ENCODE measurements around the gene RPN1. TPM values are rescaled to one million over a fixed set of nuclear protein-coding genes. Genes with fewer than 3 reads are reported as not detected.
"Not testable (repeated sequence)": the region's sequence is repeated elsewhere in the genome, so short reads cannot be mapped to it uniquely, and the experiment has no call there.

RPN1 gene
- total RNA-seq, 1 donor from 2014 or later = 150 TPM

DNA sequence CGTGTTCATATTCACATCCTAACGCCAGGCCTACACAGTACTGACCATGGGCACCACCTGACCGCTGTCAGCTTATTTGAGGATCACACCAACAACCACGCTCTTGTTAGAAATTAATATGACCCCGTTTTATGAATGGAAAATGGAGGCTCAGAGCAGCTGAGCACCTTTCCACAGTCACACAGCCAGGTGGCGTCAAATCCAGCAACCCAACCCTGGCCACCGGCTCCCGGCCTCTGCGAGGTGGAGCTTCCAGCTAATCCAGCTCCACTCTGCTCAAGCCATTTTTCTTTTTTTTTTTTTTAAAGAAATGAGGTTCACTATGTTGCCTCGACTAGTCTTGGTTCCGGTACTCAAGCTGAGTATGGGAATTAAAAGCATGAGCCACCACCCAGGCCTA is 41.3 kb downstream of the RPN1 start:
- DNase-seq = no peak

GRCh38 chr3:128607710-128608048 is 42.9 kb downstream of the RPN1 start:
- no peak for DNase-seq

DNA sequence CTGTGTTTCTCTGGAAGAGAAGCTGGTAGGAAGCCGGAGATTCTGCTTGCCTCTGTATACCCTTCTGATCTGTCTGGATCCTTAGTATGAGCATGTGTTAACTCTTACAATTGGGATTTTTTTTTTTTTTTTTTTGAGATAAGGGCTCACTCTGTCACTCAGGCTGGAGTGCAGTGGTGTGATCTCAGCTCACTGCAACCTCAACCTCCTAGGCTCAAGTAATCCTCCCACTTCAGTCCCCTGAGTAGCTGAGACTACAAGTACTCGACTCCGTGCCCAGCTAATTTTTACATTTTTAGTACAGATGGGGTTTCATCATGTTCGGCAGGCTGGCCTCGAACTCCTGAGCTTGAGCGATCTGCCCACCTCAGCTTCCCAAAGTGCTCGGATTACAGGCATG is 44.5 kb downstream of the RPN1 start:
- no peak for DNase-seq

DNA sequence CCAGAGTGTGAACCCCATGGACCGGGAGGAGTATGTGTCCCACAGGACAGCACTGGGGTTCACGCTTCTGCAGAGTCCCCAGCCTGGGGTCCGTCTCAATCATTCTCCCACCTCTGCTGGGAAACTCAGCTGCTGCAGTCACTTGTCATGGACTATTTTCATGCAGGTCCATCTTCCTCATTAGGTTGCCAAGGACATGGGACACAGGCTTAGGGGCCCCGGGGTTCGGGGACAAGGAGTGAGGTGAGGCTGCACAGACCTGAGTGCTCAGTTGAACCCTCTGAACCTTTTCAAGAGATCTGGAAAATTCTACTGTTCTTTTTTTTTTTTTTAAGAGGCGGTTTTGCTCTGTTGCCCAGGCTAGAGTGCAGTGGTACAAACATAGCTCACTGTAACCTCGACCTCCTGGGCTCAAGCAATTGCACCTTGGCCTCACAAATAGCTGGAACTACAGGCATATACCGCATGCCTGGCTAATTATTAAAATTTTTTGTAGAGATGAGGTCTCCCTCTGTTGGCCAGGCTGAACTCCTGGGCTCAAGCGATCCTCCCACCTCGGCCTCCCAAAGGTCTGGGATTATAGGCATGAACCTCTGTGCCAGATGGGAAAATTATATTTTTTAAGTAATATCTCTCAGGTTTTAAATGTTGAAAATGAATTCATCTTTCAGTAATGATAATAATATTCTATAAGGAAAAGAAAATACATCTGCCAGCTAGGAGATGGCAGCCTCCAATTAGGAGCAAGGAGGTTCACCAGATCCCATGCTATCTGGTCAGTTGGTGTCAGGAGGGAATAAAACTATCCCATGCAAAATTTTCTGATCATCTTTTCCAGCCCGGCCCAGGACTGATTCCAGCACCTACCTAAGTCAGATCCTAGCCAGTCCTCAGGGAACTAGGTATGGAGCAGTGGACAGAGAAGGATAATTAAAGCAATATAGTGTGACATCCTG is 45.2 kb downstream of the RPN1 start:
- DNase-seq = no peak

- no peak for DNase-seq
Measured at GRCh38 chr3:128603811-128604775, 46.5 kb downstream of the RPN1 start.

DNA sequence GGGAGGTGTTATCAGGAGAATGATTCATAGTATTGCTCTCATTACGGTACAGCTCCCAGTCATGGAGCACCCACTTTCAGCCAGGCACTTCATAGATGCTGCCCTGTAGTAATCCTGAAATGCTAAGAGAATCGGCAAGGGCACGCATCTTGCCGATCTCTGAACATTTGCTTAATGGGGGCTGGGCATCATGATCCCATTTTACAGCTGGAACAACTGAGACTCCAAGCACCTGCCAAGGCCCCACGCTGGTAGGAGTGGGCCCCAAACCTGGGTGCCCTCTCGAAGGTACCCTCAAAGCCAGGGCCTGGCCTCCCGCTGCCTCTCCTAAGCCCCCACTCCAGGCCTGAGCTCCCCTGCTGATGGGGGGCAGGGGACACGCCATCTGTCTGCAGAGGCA is 47.3 kb downstream of the RPN1 start:
- no peak for DNase-seq

DNA sequence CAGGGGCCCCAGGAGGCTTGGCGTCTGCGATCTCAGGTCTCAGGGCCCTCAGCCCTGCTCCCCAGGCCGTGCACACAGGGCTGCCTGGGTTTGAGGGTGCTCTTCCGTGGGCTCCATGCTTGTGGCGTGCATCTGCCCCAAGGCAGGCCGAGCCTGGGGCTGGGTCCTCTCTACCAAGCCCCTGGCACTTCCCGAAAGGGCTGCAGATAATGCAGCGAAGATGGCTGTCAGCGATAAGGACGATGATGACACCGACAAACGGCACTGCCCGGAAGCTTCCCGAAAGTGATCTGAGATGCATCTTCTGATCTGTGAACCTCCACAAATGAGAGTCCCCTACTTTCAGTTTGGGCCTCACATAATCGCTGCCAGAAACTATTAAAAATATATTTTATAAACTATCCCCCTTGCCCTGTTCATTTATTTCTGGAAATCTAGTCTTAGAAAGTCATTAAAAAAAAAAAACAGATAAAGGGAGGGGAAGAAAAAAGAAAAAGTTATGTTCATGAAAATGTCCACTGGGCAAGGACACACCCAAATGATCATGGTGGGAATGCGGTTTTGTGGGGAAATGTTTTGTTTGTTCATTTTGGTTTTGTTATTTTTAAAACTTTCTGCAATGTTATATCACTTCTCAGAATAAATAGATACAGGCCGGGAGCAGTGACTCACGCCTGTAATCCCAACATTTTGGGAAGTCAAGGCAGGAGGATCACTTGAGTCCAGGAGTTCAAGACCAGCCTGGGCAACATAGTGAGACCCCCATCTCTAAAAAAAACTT is 51.5 kb downstream of the RPN1 start:
- no peak for DNase-seq

DNA sequence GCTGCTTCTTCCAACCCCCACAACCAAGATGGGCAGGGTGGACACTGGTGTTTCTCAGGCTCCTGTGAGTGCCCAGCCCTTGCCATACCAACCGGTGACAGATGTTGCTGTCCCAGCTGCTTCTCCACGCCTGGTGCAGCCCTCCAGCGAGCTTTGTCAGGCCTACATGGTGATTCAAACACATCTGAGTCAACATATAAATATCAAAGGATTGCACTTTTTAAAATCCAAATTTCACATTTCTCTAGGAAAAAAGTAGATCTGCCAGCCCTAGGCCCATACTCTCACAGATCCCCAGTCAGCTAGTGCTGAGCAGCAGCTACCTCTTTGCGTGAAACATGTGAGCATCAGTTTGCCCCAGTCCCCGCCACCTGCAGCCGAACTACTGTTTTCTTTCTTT is 52.7 kb downstream of the RPN1 start:
- DNase-seq = no peak

DNA sequence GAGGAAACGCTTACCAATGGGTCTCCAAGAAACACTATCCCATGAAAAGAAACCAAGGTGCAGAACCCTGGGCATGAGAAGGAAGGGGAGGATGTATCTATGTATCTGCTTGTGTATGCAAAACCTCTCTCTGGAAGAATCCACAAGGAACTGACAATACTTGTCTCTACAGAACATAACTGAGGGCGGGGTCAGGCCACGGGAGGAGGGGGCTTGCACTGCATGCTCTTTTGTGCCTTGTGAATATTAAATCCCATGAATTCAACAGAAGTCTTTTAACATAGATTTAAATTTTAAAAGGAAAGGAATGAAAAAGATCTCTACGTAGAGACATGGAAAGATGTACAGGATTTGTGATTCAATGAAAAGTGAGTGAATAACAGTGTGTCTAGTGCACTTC is 57.8 kb downstream of the RPN1 start:
- no peak for DNase-seq

DNA sequence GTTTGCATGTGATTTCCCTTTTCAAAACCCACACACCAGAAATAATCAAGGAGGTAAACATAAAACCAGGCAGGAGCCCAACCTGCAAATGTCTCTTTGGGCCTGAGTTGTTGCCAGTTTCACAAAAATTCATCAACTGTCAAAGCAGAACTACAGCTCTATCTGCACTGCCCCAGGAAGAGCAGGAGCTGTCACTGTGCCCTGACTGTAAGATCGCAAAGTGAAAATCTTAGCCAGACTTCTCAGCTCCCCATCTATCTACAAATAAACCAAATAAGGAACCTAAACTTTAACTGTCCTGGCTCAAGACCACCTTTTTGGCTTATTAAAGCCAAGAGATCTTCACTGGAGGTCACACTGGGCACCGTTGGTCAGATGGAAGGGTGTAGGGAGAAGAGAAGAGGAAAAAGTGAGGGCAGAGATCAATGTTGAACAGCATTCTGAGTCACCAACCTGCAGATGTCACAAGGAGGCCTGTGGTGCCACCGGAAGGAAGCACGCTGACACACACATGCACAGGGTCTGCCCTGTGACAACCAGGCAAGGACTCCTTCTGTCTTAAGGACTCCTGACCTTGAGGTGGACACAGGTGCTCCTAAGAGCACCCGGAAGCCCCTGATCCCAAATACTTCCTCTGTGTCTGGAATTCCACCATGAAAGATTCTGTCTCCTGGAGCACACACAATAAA is 58.7 kb downstream of the RPN1 start:
- no peak for DNase-seq

GRCh38 chr3:128590948-128591347 is 59.7 kb downstream of the RPN1 start:
- no peak for DNase-seq

DNA sequence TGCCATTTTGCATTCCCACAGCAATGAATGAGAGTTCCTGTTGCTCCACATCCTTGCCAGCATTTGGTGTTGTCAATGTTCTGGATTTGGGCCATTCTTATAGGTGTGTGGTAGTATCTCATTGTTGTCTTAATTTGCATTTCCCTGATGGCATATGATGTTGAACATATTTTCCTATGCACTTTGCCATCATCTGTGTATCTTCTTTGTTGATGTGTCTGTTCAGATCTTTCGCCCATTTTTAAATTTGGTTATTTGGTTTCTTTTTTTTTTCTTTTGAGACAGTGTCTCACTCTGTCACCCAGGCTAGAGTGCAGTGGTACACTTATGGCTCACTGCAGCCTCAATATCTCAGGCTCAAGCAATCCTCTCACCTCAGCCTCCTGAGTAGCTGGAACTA is 60.6 kb downstream of the RPN1 start:
- DNase-seq = not testable (repeated sequence)

DNA sequence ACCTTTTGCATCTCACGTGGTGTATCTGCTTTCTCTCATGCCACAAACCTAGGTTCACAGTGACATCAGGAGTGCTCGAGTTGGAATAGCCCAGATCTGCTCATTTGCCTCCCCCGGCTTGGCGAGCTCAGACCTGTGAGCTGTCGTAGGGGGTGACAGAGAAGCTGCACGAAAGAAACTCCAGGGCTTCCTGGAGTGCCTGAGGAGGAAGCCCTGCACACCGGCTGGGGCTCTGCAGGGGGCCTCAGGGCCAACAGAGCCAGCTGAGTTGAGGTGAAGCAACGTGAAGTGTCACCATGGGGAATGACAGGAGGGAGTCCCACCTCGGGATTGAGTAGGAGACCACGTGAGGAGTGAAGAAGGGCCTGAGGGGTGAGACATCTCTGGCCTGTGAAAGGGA is 62.5 kb downstream of the RPN1 start:
- DNase-seq = no peak

GRCh38 chr3:128587391-128587790 is 63.2 kb downstream of the RPN1 start:
- DNase-seq = no peak

DNA sequence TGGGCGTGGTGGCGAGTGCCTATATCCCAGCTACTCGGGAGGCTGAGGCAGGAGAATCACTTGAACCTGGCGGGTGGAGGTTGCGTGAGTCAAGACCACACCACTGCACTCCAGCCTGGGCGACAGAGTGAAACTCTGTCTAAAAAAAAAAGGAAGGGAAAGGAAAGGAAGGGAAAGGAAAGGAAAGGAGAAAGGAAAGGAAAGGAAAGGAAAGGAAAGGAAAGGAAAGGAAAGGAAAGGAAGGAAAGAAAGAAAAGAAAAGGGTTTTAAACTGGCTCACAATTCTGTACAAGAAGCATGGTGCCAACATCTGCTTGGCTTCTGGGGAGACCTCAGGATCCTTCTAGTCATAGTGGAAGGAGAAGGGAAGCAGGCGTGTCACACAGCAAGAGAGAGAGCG is 63.7 kb downstream of the RPN1 start:
- not testable (repeated sequence) for DNase-seq

GRCh38 chr3:128586391-128586790 is 64.2 kb downstream of the RPN1 start:
- DNase-seq = not testable (repeated sequence)

GRCh38 chr3:128585974-128586373 is 64.6 kb downstream of the RPN1 start:
- DNase-seq = no peak

GRCh38 chr3:128585189-128585588 is 65.4 kb downstream of the RPN1 start:
- no peak for DNase-seq

DNA sequence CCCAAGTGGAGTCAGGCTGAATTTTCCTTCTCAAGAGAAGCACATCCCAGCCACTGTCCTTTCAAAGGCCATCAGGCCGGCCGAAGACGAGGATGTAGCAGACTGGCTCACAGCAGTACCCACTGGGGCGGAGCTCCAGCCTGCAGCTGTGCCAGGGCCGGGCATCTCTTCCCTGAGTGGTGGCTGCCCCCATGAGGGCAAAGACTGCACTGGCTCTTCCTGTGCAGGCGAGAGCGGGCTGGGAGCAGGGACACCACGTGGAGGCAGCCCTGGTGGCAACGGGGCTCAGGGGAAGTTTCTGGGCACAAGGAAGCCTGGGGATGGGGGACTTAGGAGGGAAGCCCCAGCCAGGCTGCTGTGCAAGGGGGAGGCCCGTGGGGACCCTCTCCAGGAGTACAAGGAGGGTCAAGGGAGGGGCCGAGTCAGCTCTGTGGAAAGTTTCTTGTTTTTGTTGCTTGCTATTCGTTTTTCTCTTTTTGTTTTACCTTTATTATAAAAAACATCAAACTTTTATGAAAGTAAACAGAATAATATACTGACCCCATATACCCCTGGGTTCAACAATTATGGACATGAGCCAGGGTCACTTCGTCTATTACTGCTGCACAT is 66.1 kb downstream of the RPN1 start:
- DNase-seq = peak; percentile 87

DNA sequence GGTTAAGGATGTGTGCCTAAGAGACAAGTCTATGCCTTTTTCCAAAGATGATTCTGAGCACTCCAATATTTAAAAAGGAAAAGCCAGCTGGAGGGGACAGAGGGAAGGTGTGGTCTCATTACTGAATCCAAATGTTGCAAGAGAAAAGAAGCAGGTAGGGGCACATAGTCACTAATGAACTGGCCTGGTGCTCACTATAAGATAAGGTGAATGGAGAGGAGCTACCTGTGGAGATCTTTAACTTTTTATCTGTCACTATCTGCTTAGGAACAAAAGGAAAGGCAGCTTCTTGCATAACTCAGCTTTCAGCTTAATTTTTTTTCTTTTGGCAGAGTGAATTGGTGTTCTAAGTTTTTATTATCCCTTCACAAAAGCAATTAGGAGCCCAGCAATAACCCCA is 69.1 kb downstream of the RPN1 start:
- DNase-seq = no peak

- no peak for DNase-seq
Measured at GRCh38 chr3:128579927-128580326, 70.7 kb downstream of the RPN1 start.

All from tongue (tissue), 2 donors.